NB4 (cell line): Measurements from ENCODE around the gene KAT5.

Experiments
- CTCF ChIP-seq: IDR thresholded peaks from one replicate; pipeline ENCODE4 v1.5.1; 2012; ENCODE audit warnings: low read depth, low read length
- MAX ChIP-seq: IDR thresholded peaks from 2 replicates; pipeline ENCODE4 v1.6.1; 2011; ENCODE audit warnings: low read depth, low read length
- MYC ChIP-seq: IDR thresholded peaks from 2 replicates; pipeline ENCODE4 v1.6.1; 2011; ENCODE audit warnings: low read depth, low read length
- POLR2A ChIP-seq: IDR thresholded peaks from 2 replicates; pipeline ENCODE4 v1.6.1; 2011; ENCODE audit warnings: mild to moderate bottlenecking; ENCODE audit not compliant: insufficient read length; ENCODE audit errors: extremely low read depth

- no peak for TF ChIP-seq CTCF
- TF ChIP-seq MAX = no peak
- TF ChIP-seq POLR2A = no peak
- TF ChIP-seq MYC = no peak
Observed at GRCh38 chr11:65709661-65710060, 2.4 kb upstream of the KAT5 start.
